Endothelial cell of umbilical vein (primary cell): ENCODE measurements around the gene JADE3. TPM values are rescaled to one million over a fixed set of nuclear protein-coding genes. Genes with fewer than 3 reads are reported as not detected.
"Not testable (repeated sequence)": the region's sequence is repeated elsewhere in the genome, so short reads cannot be mapped to it uniquely, and the experiment has no call there.

Experiments used
- BruUV-seq: library from RNA; stranded (reverse); fragments of 400-500 nt; replicated peaks from 2 replicates; lab custom pipeline; 2021; lab: Mats Ljungman, UMichigan
- CTCF ChIA-PET: fragments of 300-600, 350-600 bp; sonication (Branson Sonifier 250); formaldehyde crosslinking; loops from one replicate; lab custom pipeline; 2021; ENCODE audit warnings: antibody characterized with exemption, inconsistent platforms; lab: Charles Lee
- POLR2A ChIA-PET: fragments of 300-600, 350-600 bp; sonication (Branson Sonifier 250); formaldehyde crosslinking; loops from one replicate; lab custom pipeline; 2021; ENCODE audit warnings: antibody characterized with exemption, inconsistent platforms; lab: Charles Lee
- DNase-seq: peaks from one replicate; pipeline ENCODE4 v3.0.0-alpha.2; 2011; ENCODE audit warnings: low read depth, low spot score
- FAIRE-seq: peaks from 2 replicates; lab custom pipeline; 2011; peaks lifted over from hg19 to GRCh38; lab: Jason Lieb, UNC
- H2AFZ ChIP-seq: 2 replicates; pipeline ENCODE4 v1.6.0; 2012; ENCODE audit warnings: low read depth, low read length, control low read depth, inconsistent platforms
- H3K27ac ChIP-seq: 2 replicates; pipeline ENCODE4 v1.5.1; 2011; ENCODE audit warnings: low read depth, mild to moderate bottlenecking, control low read depth, low read length, moderate library complexity; ENCODE audit not compliant: insufficient read depth
- H3K27me3 ChIP-seq, 2 experiments: 2 replicates each; pipeline versions ENCODE4 v1.6.0 to v1.6.1; 2011; ENCODE audit warnings: low read length in 2 of 2, mixed read lengths in 1 of 2; ENCODE audit not compliant: control insufficient read depth in 2 of 2, insufficient read depth in 2 of 2
- H3K36me3 ChIP-seq, 2 experiments: 2 replicates in 1 of 2; 3 replicates in 1 of 2; pipeline ENCODE4 v1.5.1; 2011; ENCODE audit warnings: low read length in 2 of 2, mild to moderate bottlenecking in 1 of 2, moderate library complexity in 1 of 2; ENCODE audit not compliant: control insufficient read depth in 2 of 2, insufficient read depth in 2 of 2; ENCODE audit errors: extremely low read depth in 1 of 2
- H3K4me1 ChIP-seq: 3 replicates; pipeline ENCODE4 v1.5.1; 2011; ENCODE audit warnings: mild to moderate bottlenecking, low read length; ENCODE audit not compliant: control insufficient read depth, insufficient read depth; ENCODE audit errors: extremely low read depth
- H3K4me2 ChIP-seq: 2 replicates; pipeline ENCODE4 v1.6.1; 2011; ENCODE audit warnings: low read length, control low read depth, mixed read lengths; ENCODE audit not compliant: insufficient read depth
- H3K4me3 ChIP-seq, 3 experiments: fragments of 200-600 bp in 1 of 3; sonication (generic), shearing (Covaris generic) in 1 of 3; replicated peaks in 1 of 3; 2 replicates each; pipeline ENCODE4 v1.5.1; 2011 to 2016; ENCODE audit warnings: control low read depth in 3 of 3, low read length in 3 of 3, mild to moderate bottlenecking in 2 of 3, inconsistent platforms in 1 of 3, low read depth in 1 of 3, moderate library complexity in 1 of 3; ENCODE audit not compliant: insufficient read depth in 1 of 3
- H3K79me2 ChIP-seq: 2 replicates; pipeline ENCODE4 v1.6.0; 2012; ENCODE audit warnings: low read length, inconsistent platforms; ENCODE audit not compliant: control insufficient read depth, insufficient read depth
- H3K9ac ChIP-seq: replicated peaks from 2 replicates; pipeline ENCODE3; 2011; ENCODE audit warnings: low read length, control low read depth; ENCODE audit not compliant: insufficient read depth; ENCODE audit errors: extremely low read depth
- H3K9me1 ChIP-seq: replicated peaks from 3 replicates; pipeline ENCODE4 v1.6.0; 2011; ENCODE audit warnings: mild to moderate bottlenecking, low read length; ENCODE audit not compliant: control insufficient read depth, insufficient read depth; ENCODE audit errors: extremely low read depth
- H3K9me3 ChIP-seq: replicated peaks from 2 replicates; pipeline ENCODE4 v1.5.1; 2012; ENCODE audit warnings: low read length, inconsistent platforms; ENCODE audit not compliant: control insufficient read depth, insufficient read depth
- H4K20me1 ChIP-seq: replicated peaks from 2 replicates; pipeline ENCODE3; 2011; ENCODE audit warnings: mild to moderate bottlenecking, low read length; ENCODE audit not compliant: control insufficient read depth, insufficient read depth; ENCODE audit errors: extremely low read depth
- EZH2 ChIP-seq: IDR thresholded peaks from 2 replicates; pipeline ENCODE4 v1.6.1; 2012; ENCODE audit warnings: borderline replicate concordance, low read depth, mild to moderate bottlenecking, moderate library complexity, low read length, inconsistent platforms; ENCODE audit not compliant: severe bottlenecking
- FOS ChIP-seq: IDR thresholded peaks from 2 replicates; pipeline ENCODE4 v1.6.1; 2011; ENCODE audit warnings: mild to moderate bottlenecking, low read length, moderate library complexity, borderline replicate concordance; ENCODE audit not compliant: insufficient read depth
- GATA2 ChIP-seq: IDR thresholded peaks from 2 replicates; pipeline ENCODE4 v1.7.0; 2011; ENCODE audit warnings: low read depth, mild to moderate bottlenecking, moderate library complexity, mixed read lengths, low read length; ENCODE audit not compliant: insufficient read length, insufficient read depth
- MYC ChIP-seq: IDR thresholded peaks from one replicate; pipeline ENCODE4 v1.6.1; 2011; ENCODE audit warnings: mild to moderate bottlenecking, low read depth, low read length
- POLR2AphosphoS5 ChIP-seq: IDR thresholded peaks from 2 replicates; pipeline ENCODE4 v1.6.1; 2012; ENCODE audit warnings: low read depth, mild to moderate bottlenecking, control low read depth, low read length, moderate library complexity; ENCODE audit not compliant: insufficient read depth
- dilution Hi-C: fragments of 300-500 bp; cut with MboI; formaldehyde crosslinking; loops from one replicate; pipeline ENCODE4 v1.15.0; 2019; ENCODE audit warnings: low sequenced_read_pairs; ENCODE audit not compliant: extremely low pct_ligation_motif_present
- intact Hi-C: fragments of 100-400 bp; cut with micrococcal nuclease; formaldehyde crosslinking; loops from one replicate; pipeline ENCODE4 v1.10.0; 2022
- polyA plus RNA-seq, 4 experiments: library from polyadenylated mRNA; depleted of rRNA in 3 of 4; stranded (reverse) in 3 of 4; unstranded in 1 of 4; fragments of >200 nt; gene quantifications; 2 replicates each; pipeline versions ENCODE4 v1.2.1 to v1.2.3, GENCODE V29; 2011 to 2012; ENCODE audit warnings: missing spikeins in 1 of 4
- total RNA-seq: library from RNA; stranded (reverse); gene quantifications from 2 replicates; pipeline ENCODE4 v1.2.3, GENCODE V29; 2021
- TF ChIP-seq, protein P1 (sequence below): IDR thresholded peaks from 2 replicates; pipeline ENCODE4 v1.6.1; 2011; ENCODE audit not compliant: insufficient read depth, insufficient read length

Gene JADE3
- total and polyA plus RNA-seq, 2 donors (not counting 3 experiments of a cell fraction or from before 2014, with no cell fraction given), result 4.9 to 18.4 TPM

- intact Hi-C loops, result no loop called here
- Histone ChIP-seq H3K9ac (no peak overlapping the region), H3K9me3 (no peaks in the 10 kb centered on the region), H3K27me3 (no peaks in the 10 kb centered on the region), H3K9me1 (no peaks in the 10 kb centered on the region), H4K20me1 (no peaks in the 10 kb centered on the region), H3K27ac (no peak overlapping the region), H3K4me1 (peaks cover 13% of the 10 kb centered on the region), H3K79me2 (peaks cover 2% of the 10 kb centered on the region), H3K4me2 (no peak overlapping the region), H3K4me3 (no peak overlapping the region), H2AFZ (no peak overlapping the region), H3K36me3 (no peaks in the 10 kb centered on the region)
- no TSS peak for BruUV-seq
- POLR2A ChIA-PET, result no interaction called here
- CTCF ChIA-PET, result interaction anchor here (1.4 kb wide), 1 partner anchor 12 kb away, joined by 3 read pairs; no protein-coding TSS in a partner anchor
- FAIRE-seq, result no peak
- TF ChIP-seq GATA2 (no peak), EZH2 (no peak), POLR2AphosphoS5 (no peak), FOS (no peak), MYC (no peak)
- TF ChIP-seq, protein P1, sequence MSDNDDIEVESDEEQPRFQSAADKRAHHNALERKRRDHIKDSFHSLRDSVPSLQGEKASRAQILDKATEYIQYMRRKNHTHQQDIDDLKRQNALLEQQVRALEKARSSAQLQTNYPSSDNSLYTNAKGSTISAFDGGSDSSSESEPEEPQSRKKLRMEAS, result no peak
- DNase-seq, result no peak
- dilution Hi-C loops, result no loop called here
These were observed 42.5 kb downstream of the JADE3 start for GRCh38 chrX:46954716-46955115.

DNA sequence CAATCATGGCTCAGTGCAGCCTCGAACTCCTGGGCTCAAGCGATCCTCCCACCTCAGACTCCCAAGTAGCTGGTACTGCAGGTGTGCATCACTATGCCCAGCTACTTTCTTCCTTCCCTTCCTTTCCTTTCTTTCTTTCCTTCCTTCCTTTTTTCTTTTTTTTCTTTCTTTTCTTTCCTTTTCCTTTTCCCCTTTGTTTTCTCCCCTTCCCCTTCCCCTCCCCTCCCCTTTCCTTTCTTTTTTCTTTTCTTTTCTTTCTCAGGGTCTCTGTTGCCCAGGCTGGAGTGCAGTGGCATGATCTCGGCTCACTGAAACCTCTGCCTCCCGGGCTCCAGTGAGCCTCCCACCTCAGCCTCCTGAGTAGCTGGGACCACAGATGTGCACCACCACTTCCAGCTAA, 44.4 kb downstream of the JADE3 start:
- FAIRE-seq, H3K9ac ChIP-seq, H3K9me1 ChIP-seq, intact Hi-C loops, dilution Hi-C loops, H4K20me1 ChIP-seq, H3K79me2 ChIP-seq, POLR2A ChIA-PET, H3K36me3 ChIP-seq, H3K4me3 ChIP-seq, H3K9me3 ChIP-seq, H3K27ac ChIP-seq, H3K4me2 ChIP-seq, H2AFZ ChIP-seq, DNase-seq, H3K27me3 ChIP-seq, BruUV-seq: not testable (repeated sequence)
- H3K4me1 ChIP-seq, result peaks cover 13% of the 10 kb centered on the region
- CTCF ChIA-PET, result interaction anchor here (1.3 kb wide), 1 partner anchor 44 kb away, joined by 3 read pairs; no protein-coding TSS in a partner anchor
